ENCODE measurements around the gene ADAMTS7. TPM values are rescaled to one million over a fixed set of nuclear protein-coding genes. Genes with fewer than 3 reads are reported as not detected.
"Not testable (repeated sequence)": the region's sequence is repeated elsewhere in the genome, so short reads cannot be mapped to it uniquely, and the experiment has no call there.

Gene ADAMTS7
- total RNA-seq, 1 experiment from 2014 or later = 2.4 TPM

- not testable (repeated sequence) for H3K27ac ChIP-seq; H3K27me3 ChIP-seq; H3K9me3 ChIP-seq (replicated peaks); H3K4me3 ChIP-seq; DNase-seq; H3K4me1 ChIP-seq; H3K36me3 ChIP-seq
Measured at GRCh38 chr15:78747877-78748276, 63.4 kb downstream of the ADAMTS7 start.

GRCh38 chr15:78741674-78742073 lies 69.6 kb downstream of the ADAMTS7 start:
- H3K9me3 ChIP-seq (replicated peaks); H3K4me1 ChIP-seq; DNase-seq; H3K27ac ChIP-seq; H3K27me3 ChIP-seq; H3K4me3 ChIP-seq; H3K36me3 ChIP-seq: not testable (repeated sequence)

DNA sequence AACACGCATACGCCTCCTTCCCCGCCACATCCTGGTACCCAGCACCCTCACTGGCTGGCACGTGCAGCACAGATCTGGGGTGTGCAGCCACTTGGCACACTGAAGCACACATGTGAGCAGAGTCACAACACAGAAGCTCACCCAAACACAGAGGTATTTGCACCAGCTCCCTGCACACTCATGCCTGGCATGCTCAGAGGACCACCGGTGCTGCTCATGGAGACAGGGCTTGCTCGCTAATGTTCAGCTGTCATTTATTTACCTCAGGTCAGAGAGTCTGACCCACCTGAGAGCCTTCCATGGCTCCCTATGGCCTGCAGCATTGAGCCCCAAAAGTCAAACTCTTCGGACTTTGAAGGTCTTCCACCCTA lies 70.4 kb downstream of the ADAMTS7 start:
- no peaks in the 10 kb centered on the region for H3K4me1 ChIP-seq
- H3K27me3 ChIP-seq = no peaks in the 10 kb centered on the region
- no peaks in the 10 kb centered on the region for H3K36me3 ChIP-seq
- no peak overlapping the region for H3K27ac ChIP-seq
- H3K4me3 ChIP-seq = no peak overlapping the region
- no peak for DNase-seq
- H3K9me3 ChIP-seq (replicated peaks) = no peaks in the 10 kb centered on the region

DNA sequence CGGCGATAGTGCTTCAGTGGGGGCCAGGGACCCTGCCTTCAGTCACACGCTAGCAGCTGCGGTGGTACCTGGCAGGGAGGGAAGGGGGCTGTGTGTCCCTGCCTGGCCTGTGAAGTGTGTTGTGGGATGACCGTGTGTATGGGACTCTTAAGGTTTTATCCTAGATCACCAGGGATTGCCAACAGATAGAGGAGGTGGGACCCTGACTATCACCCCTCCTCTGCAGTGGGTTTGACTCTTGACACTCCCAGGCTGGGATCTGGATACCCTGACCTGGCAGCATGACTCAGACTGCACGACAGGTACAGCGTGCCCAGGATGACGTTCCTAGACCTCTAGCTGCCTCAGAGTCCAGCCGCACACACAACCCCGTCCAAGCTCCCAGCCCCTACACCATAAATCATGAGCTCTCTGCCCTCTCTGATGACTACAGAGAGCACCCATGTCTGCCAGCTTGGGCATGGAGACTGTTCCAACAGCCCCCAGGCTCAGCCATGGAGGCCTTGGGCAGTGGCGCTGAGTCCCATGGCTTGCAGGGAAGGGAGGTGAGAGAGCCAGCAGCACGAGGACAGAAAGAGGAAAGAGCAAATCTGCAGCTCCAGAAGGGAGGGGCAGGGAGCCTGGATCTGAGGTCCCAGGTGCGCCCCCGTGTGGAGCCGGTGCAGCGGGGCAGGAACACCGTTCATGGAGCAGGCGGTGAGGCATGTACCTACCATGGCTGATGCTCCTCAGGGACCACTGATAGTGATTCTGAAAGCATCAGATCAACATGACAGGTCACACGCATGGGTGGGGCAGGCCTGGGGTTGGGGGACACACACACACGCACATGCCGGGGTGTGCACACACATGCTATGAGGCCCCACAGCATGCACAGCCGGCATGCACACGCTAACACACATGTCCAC lies 71.0 kb downstream of the ADAMTS7 start:
- Histone ChIP-seq H3K36me3 (no peaks in the 10 kb centered on the region), H3K27ac (no peak overlapping the region), H3K9me3 (replicated peaks) (no peaks in the 10 kb centered on the region), H3K4me3 (no peak overlapping the region), H3K4me1 (no peaks in the 10 kb centered on the region), H3K27me3 (no peaks in the 10 kb centered on the region)
- DNase-seq = peak; percentile 60 to 62

- H3K27me3 ChIP-seq = peaks cover 4% of the 10 kb centered on the region; the same call in 1 of the 2 replicates
- DNase-seq = no peak
Measured at GRCh38 chr15:78739206-78739605, 72.1 kb downstream of the ADAMTS7 start.

DNA sequence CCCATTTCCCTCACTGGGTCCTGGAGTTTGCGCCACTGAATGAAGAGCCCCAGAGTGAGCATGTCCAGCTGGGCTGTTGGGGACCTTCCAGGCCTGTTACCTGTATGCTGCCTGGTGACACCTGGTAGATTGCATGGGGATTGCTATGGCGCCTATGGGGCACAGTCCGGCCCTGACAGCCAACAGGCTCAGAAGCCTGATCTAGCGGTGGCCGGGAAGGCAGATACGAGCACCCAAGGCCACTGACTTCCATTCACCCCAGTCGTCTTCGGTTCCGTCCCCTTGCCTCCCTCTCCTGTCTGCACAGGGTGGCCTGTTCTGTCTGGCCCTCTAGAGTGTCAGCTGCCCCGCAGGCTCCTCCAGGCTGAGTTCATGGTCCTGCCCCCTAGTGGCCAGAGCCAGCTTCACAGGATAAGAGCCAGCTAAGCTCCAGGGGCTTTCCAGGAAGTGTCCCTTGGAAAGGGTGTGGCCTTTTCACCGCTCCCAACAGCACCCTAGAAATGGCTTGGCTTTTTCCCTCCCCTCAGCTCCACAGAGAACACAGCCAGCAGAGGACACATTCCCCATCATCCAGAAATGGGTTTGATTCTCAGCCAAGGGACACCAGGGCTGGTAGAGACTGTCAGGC lies 73.2 kb downstream of the ADAMTS7 start:
- H3K4me1 ChIP-seq; H3K9me3 ChIP-seq (replicated peaks); H3K27ac ChIP-seq; H3K36me3 ChIP-seq; H3K27me3 ChIP-seq; H3K4me3 ChIP-seq: not testable (repeated sequence)
- DNase-seq = peak in 1 of 2 experiments; percentile 62

More at GRCh38 chr15:78739206-78739605, 72.1 kb downstream of the ADAMTS7 start:
- no peaks in the 10 kb centered on the region for H3K36me3 ChIP-seq
- no peak overlapping the region for H3K27ac ChIP-seq
- H3K4me3 ChIP-seq = no peak overlapping the region
- no peaks in the 10 kb centered on the region for H3K9me3 ChIP-seq (replicated peaks)
- H3K4me1 ChIP-seq = no peaks in the 10 kb centered on the region

DNA sequence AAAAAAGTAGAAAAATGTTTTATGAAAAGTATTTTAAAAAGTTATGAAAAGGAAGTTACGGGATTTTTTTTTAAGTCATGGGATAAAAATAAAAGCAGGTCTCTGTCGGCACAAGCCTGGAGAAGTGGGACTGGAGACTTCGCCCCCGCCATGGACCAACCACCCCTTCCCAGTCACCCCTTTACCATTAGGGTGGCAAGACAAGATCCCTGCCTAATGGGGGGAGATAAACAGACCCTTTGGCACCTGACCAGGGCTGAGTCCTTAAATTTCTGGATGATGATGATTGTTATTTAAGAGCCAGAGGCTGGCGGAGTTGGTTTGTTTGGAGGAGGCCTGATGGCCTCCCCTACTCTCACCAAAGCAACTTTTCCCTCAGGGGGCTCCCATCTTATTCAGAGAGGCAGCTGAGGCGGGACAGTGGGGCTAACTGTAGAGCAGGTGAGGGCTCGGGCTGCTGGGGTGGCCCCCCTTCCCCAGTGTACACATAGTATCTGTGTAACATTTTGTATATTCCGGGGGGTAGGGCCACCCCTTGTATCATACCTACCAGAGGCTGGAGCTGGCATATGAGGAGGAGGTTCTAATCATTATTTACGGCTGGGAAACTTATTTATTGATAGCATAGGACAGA lies 74.0 kb downstream of the ADAMTS7 start:
- no peak overlapping the region for H3K27ac ChIP-seq
- no peak for DNase-seq
- no peaks in the 10 kb centered on the region for H3K4me1 ChIP-seq
- H3K36me3 ChIP-seq = no peaks in the 10 kb centered on the region
- no peak overlapping the region for H3K4me3 ChIP-seq
- H3K9me3 ChIP-seq (replicated peaks) = no peaks in the 10 kb centered on the region
- peaks cover 4% of the 10 kb centered on the region; the same call in 1 of the 2 replicates for H3K27me3 ChIP-seq

DNA sequence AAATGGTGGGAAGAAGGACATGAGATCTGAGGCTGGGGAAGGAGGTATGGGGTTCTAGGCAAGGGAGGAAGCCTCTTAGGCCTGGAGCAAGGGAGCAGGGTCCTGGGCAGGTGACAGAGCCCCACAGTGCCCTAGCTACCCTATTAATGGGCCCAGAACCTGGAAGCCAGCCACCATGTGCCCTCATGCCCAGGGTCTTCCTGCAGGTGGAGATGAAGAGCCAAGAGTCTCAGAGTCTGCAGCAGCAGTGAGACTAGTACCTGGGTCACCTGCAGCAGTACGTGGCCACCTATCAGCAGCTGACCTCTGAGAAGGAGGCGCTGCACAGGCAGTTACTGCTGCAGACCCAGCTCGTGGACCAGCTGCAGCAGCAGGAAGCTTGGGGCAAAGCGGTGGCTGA lies 75.0 kb downstream of the ADAMTS7 start:
- H3K9me3 ChIP-seq (replicated peaks); DNase-seq; H3K36me3 ChIP-seq; H3K27me3 ChIP-seq; H3K4me3 ChIP-seq; H3K4me1 ChIP-seq; H3K27ac ChIP-seq: not testable (repeated sequence)

GRCh38 chr15:78734451-78735064 lies 76.7 kb downstream of the ADAMTS7 start:
- Histone ChIP-seq H3K36me3 (no peaks in the 10 kb centered on the region), H3K9me3 (replicated peaks) (no peaks in the 10 kb centered on the region), H3K4me1 (no peaks in the 10 kb centered on the region), H3K27ac (no peak overlapping the region), H3K27me3 (peaks cover 4% of the 10 kb centered on the region; the same call in 1 of the 2 replicates), H3K4me3 (no peak overlapping the region)
- no peak for DNase-seq

DNA sequence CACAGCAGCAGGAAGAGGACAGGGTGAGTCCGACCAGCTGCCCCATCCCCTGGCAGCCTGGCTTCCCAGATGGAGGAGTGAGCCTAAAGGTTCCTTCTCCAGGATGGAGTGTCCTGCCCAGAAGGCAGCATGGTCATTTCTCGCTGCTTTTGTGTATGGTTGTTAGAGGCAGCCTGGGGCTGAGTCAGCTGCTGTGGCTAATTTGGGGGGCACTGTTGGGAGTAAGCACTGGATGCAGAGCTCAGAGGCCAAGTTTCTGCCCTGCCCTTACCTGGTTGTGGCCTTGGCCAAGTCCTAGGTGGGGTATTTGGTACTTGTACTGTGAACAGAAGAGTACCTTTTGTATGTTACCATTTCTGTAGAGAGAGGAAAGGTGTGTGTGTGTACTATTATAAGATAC lies 78.6 kb downstream of the ADAMTS7 start:
- DNase-seq = no peak
- H3K36me3 ChIP-seq = no peaks in the 10 kb centered on the region
- no peak overlapping the region for H3K4me3 ChIP-seq
- H3K9me3 ChIP-seq (replicated peaks) = no peaks in the 10 kb centered on the region
- H3K27ac ChIP-seq = no peak overlapping the region
- H3K27me3 ChIP-seq = peaks cover 4% of the 10 kb centered on the region; the same call in 1 of the 2 replicates
- no peaks in the 10 kb centered on the region for H3K4me1 ChIP-seq

DNA sequence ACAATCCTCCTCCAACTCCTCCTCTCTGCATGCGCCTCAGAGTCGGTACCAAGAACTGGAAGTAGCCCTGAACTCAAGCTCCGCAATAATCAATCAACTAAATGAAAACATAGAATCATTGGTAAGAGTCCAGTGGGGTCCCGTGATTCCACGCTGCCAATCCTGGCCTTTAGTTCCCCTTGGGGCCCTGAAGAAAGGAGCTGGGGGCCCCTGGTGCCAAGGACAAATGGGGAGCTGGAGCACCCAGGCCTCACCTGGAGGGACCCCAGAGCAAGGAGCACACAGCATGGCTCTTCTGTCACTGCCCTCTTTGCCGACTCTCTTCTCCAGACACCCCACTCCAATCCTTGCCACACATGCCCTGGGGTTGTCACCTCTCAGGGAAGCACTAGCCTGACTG lies 80.3 kb downstream of the ADAMTS7 start:
- Histone ChIP-seq H3K9me3 (replicated peaks) (no peaks in the 10 kb centered on the region), H3K4me3 (no peak overlapping the region), H3K4me1 (no peaks in the 10 kb centered on the region), H3K27me3 (peaks cover 4% of the 10 kb centered on the region; the same call in 1 of the 2 replicates), H3K36me3 (no peaks in the 10 kb centered on the region), H3K27ac (no peak overlapping the region)
- DNase-seq = no peak

DNA sequence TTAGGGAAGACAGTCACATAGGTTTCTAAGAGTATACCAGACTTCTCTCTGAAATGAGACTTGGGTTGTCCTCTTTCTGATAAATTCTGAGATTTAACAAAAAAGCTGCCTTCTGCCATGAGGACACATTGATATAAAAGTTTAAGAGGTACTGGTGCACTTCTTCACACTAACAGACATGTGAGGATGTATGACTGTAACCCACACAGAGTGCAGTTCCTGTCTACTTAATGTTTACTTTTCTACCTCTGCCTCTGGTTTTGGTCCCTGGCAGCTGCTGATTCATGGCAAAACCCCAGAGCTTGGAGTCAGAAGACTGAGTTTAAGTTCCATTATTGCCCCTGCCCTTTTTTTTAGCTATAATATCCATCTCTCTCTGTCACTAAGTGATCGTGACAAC lies 82.8 kb downstream of the ADAMTS7 start:
- not testable (repeated sequence) for H3K4me1 ChIP-seq; H3K9me3 ChIP-seq (replicated peaks); H3K27ac ChIP-seq; DNase-seq; H3K4me3 ChIP-seq; H3K36me3 ChIP-seq; H3K27me3 ChIP-seq

GRCh38 chr15:78727561-78727960 lies 83.7 kb downstream of the ADAMTS7 start:
- no peak overlapping the region for H3K27ac ChIP-seq
- no peak overlapping the region for H3K4me3 ChIP-seq
- DNase-seq = no peak
- H3K27me3 ChIP-seq = no peaks in the 10 kb centered on the region
- H3K9me3 ChIP-seq (replicated peaks) = no peaks in the 10 kb centered on the region
- no peaks in the 10 kb centered on the region for H3K36me3 ChIP-seq
- H3K4me1 ChIP-seq = no peaks in the 10 kb centered on the region

GRCh38 chr15:78726870-78727551 lies 84.3 kb downstream of the ADAMTS7 start:
- Histone ChIP-seq H3K27ac (no peak overlapping the region), H3K36me3 (no peaks in the 10 kb centered on the region), H3K9me3 (replicated peaks) (no peaks in the 10 kb centered on the region), H3K4me1 (no peaks in the 10 kb centered on the region), H3K27me3 (no peaks in the 10 kb centered on the region), H3K4me3 (no peak overlapping the region)
- peak; percentile 43 to 44 for DNase-seq
